Fibroblast of gingiva (primary cell): ENCODE results near the gene ATP2B1.

Source experiments
- DNase-seq: peaks from one replicate; pipeline ENCODE4 v3.0.0-alpha.2; 2011; ENCODE audit warnings: low read depth

ATP2B1 gene

DNA sequence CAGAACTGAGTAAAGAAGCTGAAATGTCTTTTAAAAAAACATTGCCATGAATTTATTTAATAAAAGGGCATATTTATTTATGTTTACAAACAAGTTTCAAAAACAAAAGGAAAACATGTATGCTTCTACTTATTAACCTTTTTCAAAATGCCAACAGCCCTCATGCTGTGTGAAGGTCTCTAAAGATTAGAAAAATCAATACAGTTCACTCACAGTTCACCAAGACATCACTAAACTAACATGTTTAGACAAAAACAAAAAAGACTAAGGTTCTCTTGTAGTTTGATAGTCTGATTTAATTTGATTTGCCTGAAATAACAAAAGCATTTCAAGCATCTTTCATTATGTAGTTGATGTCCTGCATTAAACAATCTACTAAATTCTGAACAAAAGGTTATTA lies 118.9 kb downstream of the ATP2B1 start:
- DNase-seq = no peak

DNA sequence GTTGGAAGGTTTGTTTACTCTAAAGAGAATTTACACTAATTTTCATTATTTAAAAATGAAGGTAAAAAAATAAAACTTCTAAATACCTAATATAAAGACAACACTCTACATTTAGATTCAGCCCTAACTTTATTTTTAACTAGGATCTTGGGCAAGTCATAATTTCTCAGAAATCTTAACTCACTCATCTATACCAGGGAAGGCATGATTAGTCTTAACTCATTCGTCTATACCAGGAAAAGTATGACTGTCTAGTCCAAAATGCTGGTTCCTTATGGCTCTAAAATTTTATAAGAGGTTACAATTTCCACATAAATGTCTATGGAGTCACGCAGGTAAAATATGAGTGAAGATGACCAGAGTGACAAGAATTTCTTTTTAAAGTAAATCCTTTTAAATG lies 130.1 kb downstream of the ATP2B1 start:
- DNase-seq = no peak

DNA sequence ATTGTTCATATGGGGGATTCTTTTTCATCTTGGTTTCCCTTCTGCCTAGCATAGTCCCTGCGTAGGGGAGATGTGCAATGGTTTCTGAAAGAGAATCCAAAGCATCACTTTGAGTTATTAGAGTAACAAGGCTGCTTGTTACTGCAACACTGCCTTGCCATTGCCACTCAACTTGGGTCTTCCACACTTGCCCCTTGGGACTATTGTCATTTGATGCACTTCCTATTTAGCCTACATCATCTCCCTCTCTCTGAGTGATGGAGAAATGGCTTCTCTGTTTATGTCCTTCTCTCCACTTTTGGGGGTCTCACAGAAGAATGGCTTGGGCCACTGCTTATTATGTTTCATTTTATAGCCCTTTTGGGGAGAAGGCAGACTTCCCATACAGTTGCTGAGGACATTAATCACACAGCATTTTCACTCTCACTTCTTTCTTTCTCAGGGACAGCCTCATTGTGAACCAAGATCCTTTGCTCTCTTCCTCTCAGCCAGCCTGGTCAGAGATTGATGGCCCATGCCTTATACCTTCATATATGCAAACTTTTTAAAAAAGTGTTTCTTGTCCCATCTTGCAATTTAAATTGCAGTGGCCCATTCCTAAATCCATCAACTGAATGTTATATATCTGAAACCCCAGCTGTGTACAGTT lies 131.9 kb downstream of the ATP2B1 start:
- DNase-seq = no peak

DNA sequence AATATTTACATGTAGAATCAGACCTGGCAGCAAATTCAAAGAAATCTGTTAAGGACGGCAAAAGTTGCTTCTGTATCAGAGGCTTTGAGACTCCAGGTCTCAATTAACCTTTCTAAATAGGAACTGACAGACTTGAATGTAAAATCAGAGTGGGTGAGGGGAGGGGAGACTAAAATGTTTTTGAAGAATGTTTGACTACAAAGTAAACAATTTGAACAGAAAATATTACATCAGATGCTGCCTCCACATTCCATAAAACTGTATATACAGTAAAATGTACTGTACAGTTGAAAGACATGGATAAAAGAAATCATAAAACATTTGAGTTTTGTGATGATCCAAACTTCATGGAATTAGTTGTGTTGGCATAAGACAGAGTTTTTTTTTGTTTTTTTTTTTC lies 133.3 kb downstream of the ATP2B1 start:
- no peak for DNase-seq

DNA sequence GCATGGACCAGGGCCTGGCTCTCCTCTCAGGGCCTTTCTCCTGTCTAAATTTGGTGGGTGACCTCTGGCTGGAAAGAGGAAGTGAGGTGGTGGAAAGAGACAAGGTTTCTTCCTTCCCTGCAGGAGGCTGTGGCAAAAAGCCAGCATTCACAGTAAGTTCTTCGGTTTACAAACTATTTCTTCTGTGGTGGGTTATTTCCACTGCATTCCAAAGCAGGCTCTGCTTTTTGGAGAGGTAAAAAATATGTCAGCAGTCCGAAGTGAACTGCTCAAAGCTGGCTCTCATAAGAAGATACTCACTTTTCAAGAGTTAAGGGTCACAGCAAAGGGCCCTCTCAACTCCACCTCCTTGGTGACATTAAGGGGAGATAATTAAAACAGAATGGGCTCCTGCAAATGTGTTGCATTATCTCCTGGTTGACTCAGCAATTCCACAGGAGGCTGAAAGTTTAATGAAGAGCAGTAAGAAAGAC lies 133.9 kb downstream of the ATP2B1 start:
- peak; percentile 89 for DNase-seq

DNA sequence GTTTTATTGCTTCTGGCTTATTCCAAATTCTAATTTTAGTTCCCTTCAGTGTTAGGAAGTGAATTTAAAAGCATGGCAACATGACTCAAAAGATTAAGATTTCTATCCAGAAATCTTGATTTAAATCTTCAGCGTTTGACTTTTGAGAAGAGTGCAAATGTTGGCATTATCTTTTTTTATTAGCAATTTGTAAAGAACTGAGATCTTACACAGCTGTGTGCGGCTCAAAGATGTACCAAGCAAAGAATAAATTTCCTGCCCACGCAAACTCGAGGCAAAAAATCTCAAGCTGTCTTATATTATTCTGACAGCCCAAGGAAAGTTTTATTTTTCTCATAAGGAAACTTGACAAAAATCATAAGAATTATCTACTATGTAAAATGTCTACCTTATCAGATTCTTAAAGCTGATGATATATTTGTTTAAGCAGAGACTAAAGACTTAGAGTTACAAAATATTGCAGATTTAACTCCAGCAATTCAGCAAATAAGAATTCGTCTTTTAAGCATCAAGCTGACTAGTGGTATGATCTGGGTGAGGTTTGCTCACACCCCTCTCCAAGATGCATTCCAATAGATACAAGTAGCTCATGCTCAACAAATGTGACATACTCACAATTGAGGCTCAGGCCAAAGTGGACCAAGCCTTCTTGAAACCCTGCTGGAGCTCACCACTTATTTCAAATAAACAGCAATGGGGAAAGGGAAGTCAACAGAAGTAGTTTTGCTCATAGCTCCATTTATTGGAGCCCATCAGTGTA lies 135.4 kb downstream of the ATP2B1 start:
- no peak for DNase-seq

DNA sequence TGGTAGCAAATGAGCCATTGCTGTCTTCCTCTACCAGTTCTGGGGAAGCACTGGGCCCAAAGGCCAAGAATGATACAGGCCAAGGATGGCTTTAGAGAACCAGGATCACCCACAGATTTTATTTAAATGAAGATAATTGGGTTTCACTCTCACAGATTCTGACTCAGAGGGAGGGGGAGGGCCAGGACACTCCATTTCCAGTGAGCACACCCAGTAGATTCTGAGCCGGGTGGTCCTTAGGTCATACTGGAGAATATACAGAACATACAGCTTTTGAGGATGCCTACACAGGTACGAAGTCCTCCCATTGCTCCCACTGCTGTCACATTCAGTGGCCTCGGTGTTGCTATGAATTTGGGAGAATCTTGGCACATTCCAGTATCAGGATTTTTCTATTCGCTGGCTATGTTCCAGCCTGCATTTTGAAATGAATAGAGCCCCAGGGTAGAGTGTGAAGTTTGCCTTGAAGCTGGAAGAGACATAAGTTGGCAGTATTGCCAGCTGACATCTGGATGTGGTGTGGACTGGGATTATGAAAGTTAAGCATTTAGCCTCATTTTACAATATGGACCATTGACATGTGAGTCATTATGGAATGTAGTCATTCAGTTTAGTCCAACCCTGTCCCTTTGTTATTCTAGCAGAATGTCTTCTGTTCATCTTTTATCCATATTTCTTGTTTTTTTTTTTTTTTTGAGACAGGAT lies 137.0 kb downstream of the ATP2B1 start:
- peak; percentile 96 for DNase-seq

DNA sequence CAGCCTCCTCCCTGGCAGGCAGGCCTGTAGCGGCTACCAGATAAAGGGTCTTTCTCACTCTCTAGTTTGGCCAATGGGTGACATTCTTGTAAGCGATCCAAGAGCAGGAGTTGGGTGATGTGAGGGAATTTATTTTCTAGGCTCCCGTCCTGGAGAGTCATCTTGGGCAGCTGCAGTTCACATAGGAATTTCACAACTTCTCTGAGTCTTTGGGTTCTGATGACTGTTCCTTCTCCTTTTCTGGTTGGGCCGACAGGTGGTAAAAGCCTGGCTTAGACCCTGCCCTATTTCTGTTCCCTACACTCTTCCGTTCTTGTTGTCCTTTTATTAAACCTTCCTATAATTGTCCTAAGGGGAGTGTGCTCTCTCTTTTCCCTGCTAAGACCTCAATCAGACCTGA lies 140.2 kb downstream of the ATP2B1 start:
- no peak for DNase-seq

DNA sequence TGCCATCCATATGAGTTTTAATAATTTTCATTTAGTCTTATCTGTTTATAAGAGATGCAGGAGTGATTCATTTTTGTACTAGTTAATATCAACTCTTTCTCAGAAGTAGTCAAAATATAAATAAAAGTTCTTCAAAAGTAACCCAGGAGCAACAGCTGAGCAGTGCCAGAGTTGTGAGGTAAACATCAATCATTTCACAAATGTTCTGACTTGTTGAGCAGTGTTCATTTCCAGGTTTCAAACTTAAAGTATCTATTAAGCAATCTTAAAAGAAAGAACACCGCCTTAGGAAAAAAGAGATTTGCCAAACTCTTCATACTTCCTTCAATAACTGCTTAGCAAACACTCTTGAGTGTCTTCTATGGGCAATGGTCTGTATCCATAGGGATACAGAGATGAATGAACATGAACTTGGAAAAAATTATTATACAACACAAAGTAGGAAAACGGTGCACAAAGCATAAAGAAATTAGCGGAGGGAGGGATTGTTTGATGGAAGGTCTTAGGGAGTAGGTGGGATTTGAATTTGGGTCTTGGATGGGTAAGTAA lies 140.9 kb downstream of the ATP2B1 start:
- no peak for DNase-seq

DNA sequence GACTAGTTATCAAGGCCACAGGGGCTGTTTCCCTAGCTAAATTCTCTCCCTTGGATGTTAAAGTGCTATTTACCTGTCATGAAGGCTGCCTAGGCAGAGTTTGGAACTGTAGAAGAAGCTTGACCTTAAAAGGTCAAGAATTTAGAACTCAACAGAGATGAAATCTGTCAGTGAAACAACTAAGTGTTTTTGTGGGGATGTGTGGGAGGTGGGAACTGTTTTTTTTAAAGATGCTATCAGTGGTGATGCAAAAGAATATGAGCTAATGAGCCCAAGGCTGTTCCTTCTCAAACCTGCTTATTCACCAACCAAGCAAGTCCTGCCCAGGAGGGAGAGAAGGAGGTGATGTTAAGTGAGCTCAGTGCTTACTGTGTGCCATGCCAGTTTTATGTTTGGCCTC lies 142.0 kb downstream of the ATP2B1 start:
- DNase-seq = no peak

DNA sequence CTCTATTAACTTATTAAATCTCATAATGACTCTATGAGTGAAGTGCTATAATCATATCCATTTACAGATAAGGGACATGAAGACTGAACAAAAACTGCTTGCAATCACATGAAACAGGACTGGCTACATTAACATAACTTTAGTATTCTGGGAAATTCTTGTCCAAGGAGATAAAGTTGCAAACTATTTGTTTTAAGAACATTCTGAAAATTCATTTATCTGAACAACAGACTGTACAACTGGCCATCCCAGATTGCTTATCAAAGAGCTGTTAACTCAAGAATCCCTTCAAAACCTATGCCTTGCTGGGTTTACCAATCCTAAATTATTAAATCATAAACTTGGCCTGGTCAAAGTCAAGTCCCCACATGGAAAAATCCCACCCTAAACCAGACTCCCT lies 143.6 kb downstream of the ATP2B1 start:
- DNase-seq = no peak

DNA sequence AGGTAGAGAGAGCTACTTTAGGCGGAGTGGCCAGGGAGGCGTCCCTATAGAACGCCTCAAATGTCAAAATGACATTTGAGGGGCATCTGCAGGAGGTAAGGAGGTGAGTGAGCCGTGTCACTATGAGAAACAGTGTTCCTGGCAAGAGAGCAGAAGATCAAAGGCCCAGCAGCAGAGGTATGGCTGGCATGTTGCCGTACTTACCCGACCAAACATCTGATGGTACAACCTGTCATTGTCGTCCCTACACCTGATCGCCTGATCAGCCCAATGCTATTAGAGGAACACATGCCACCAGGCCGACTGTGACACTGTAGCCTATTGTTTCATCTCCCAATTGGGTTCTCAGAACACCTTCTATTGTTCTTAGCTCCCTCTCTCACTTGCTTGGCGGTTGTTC lies 148.9 kb downstream of the ATP2B1 start:
- no peak for DNase-seq

DNA sequence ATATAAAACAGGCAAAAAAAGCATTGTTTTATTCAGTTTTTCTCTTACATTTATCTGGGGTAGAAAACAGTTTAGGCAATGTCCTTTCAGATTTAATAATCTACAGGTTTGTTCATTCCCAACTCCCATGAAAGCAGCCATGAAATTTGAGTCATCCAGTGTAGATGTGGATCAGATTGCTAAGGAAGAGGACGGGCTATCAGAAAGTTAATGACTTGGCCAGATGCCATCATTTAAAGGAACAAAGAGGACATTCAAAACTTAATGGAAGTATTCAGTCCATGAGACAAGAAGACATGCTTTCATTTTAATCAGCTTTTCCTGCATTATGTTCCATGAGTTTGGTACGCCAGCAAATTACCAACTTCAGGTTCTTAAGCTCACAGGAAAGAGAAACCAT lies 151.7 kb downstream of the ATP2B1 start:
- DNase-seq = no peak

DNA sequence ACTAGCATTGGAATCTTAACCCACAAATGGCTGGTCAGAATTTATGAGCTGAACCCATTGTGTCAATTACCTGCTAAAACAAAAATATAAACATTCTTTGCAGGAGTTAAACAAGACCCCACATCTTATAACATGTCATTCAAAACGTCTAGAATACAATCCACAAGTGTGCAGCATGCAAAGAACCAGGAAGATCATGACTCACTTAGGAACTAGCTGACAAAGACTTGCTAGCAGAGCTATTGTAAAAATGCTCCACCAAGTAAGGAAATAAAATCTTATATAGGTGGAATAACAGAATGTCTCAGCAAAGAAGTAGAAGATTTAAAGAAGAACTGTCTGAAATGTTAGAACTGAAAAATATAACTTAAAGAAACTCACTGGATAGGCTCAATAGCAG lies 156.3 kb downstream of the ATP2B1 start:
- DNase-seq = no peak

DNA sequence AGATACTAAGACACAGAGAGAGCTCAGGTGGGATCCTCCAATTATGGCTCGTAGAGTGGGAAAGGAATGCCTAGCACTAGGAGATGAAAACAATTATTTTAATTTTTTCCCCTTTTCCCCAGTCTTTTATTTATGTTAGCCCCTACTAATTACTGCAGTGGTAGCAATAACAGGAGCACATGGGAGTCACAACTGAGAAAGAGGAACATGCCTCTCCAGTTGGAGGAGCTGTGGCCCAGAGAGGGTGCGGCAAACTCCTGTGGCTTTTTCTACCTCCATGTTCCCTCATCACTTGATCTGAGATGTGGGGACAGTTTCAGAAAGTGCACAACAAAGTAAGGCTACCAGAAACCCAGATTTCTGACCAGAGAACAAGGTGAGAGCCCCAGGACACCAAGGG lies 156.9 kb downstream of the ATP2B1 start:
- DNase-seq = no peak

DNA sequence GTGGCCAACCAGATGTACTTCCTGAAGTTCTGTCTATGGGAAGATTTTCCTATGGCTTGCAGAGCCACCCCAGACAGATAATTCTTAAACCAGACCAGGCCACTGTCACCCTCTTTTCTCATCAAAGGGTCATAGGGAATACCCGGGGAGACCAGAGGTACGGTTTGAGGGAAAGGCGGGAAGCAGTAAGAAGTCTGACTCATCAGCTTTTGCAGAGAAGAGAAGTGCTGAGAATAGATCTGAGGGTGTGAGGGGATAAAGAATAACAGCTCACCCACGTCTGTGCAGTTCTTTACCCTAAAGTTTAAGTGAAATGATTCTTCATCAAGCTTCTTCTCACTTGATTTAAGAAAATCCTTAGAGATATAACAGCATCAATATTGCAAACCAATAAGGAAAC lies 161.5 kb downstream of the ATP2B1 start:
- no peak for DNase-seq

DNA sequence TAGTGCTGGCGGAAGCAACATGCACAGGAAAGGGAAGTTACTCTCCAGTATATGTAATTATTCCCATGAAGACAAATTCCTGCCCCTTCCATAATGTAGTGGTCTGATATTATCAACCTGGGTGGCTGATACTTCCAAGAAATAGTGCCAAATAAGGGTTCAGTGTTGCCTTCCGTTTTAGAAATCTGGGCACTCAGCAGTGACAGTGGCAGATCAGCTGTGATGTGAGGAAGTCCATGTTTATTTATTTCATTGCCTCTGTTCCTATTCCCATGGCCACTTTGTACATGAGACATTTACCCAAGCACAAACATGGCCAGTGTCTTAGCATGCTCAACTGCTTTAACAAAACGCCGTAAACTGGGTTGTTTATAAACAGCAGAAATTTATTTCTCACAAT lies 162.5 kb downstream of the ATP2B1 start:
- DNase-seq = no peak

DNA sequence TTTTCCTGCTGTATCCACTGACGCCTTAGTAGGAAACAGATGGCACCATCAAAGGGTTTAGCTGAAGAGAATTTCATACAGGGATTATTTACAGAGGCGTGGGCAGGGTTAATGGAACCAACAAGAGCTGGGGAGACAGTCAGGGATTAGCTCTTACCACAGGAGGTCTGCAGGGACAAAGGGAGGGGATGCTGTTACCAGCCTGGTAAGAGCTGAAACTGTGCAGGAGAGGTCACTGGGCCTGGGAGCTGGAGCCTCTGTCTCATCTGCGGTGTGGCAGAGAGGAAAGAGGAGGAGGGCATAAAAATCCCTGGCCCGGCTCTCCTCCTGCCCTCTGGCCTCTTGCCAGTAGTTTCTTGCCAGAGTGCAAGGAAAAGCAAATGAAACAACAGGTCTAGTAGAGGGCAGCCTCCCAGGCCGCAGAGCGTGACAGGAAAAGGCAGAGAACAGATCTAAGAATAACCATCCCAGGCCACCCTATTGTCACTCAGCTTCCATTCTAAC lies 163.9 kb downstream of the ATP2B1 start:
- DNase-seq = peak; percentile 76

DNA sequence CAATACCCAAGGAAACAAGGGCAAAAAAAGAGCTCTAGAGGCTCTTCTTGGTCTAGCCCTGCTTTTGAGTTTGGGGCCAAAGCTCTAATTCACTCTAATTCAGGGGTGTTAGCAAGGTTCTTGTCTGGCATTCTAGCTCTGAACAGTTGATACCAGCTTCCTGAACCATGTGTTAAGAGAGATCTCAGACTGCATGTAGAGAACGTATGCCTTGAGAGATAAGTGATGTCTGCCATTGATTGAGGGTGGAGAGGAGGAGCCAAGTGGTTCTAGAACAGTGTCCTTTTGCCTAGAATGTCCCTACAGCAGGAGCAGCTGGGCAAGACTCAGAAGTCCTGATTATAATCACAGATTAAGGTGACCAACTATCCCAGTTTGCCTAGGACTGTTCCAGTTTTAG lies 164.6 kb downstream of the ATP2B1 start:
- DNase-seq = no peak

DNA sequence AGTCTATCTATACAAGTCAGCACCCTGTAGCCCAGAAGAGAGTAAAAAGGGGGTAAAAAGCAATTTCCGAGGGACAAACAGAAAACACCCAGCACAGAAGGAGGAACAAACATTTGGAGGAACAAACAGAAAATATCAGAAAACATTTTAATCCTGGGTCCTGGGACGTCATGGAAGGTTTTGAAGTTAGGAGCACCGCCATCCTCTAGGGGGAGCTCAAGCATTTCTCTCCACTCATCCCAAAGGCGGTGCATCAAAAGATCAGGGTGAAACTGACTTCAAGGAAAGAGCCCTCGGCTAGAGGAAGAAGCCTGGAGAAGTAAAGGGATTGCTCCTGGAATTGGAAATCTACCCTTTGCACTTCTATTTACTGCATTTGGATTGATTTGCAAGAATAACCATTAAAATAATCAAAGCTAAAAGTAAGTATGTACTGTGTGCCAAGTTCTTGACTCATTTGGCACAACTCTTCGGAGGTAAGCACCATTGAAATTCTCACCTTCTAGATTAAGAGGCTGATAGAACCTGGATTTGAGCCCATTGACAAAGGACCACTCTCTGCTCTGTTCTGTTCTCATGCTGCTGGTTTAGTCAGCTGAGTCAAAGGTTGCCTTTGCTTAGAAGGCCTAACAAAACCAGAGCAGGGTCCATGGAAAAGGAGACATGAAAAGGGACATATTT lies 165.6 kb downstream of the ATP2B1 start:
- peak; percentile 78 for DNase-seq

DNA sequence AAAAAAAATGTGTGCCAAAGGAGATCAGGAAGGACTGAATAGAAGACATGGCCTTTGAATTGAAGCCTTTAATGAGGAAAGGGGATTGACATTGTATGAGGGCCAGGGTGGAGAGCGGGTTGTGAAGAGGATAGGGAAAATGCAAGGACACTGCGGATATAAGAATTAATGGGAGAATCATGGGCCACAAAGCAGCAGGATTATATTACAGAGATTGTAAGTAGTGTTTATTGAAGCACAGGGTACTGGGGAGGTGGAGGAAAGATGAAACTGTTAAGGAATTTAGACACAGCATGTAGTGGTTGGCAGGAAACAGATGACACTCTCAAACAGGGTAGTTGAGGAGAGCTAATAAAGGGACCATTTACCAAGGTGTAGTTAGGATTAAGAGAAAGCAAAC lies 166.4 kb downstream of the ATP2B1 start:
- DNase-seq = no peak

DNA sequence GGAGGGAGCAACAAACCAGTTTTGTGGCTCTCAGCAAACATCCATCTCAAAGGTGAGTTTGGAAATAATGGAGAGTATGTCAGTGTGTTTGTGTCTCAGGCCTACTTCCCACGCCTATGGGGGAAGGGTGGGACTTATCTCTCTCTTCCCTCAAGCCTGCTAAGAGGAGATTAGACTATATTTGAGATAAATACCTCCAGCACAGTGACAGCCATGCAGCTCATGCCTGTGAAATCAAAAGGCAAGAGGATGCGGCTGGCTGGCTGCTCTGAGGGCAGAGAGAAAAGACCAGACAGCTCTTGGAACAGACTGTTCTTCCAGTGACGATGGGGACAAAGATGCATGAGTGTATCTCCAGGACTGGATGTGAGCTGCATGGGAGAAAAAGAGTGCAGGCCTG lies 168.1 kb downstream of the ATP2B1 start:
- DNase-seq = no peak
